LNCaP clone FGC (cell line): ENCODE data around the gene NUP214.
A peak's percentile ranks its signal among the peaks of the same experiment; 100 is the strongest.

Experiments used
- DNase-seq: peaks from one replicate; pipeline ENCODE4 v3.0.0-alpha.2; 2011; ENCODE audit warnings: low read depth
- H3K4me3 ChIP-seq: 2 replicates; pipeline ENCODE4 v1.5.1; 2011; ENCODE audit warnings: mild to moderate bottlenecking, low read depth, low read length, control low read depth
- CTCF ChIP-seq: IDR thresholded peaks from 2 replicates; pipeline ENCODE4 v1.5.1; 2012; ENCODE audit warnings: mild to moderate bottlenecking; ENCODE audit not compliant: control insufficient read depth, insufficient read depth; ENCODE audit errors: extremely low read depth

NUP214 gene

GRCh38 chr9:131138676-131139075 is 13.3 kb downstream of the NUP214 start:
- no peak for TF ChIP-seq CTCF
- no peak overlapping the region for H3K4me3 ChIP-seq
- DNase-seq, result no peak

GRCh38 chr9:131140112-131140511 is 14.7 kb downstream of the NUP214 start:
- H3K4me3 ChIP-seq, result no peak overlapping the region
- no peak for DNase-seq
- no peak for TF ChIP-seq CTCF

- no peak overlapping the region for H3K4me3 ChIP-seq
- no peak for TF ChIP-seq CTCF
- DNase-seq, result no peak
Observed at GRCh38 chr9:131140550-131140949, 15.2 kb downstream of the NUP214 start.

- H3K4me3 ChIP-seq, result no peak overlapping the region
- no peak for DNase-seq
Observed at GRCh38 chr9:131142160-131142559, 16.8 kb downstream of the NUP214 start.

GRCh38 chr9:131144201-131144600 is 18.8 kb downstream of the NUP214 start:
- no peak overlapping the region for H3K4me3 ChIP-seq
- no peak for TF ChIP-seq CTCF
- DNase-seq, result no peak

More at GRCh38 chr9:131142160-131142559, 16.8 kb downstream of the NUP214 start:
- TF ChIP-seq CTCF, result no peak

GRCh38 chr9:131145245-131145644 is 19.9 kb downstream of the NUP214 start:
- DNase-seq, result peak; percentile 39
- no peak for TF ChIP-seq CTCF
- no peak overlapping the region for H3K4me3 ChIP-seq

GRCh38 chr9:131146186-131146585 is 20.8 kb downstream of the NUP214 start:
- no peak for DNase-seq
- TF ChIP-seq CTCF, result no peak
- no peak overlapping the region for H3K4me3 ChIP-seq
